Thoracic aorta (tissue), 2 donors: ENCODE measurements around the gene WEE1. TPM values are rescaled to one million over a fixed set of nuclear protein-coding genes. Genes with fewer than 3 reads are reported as not detected.

Experiments
- ATAC-seq: fragments of 150-250 bp; one replicate; pipeline ENCODE4 v1.8.0; 2017; ENCODE audit warnings: low read depth; ENCODE audit not compliant: insufficient number of reproducible peaks, low FRiP score
- DNase-seq: peaks from one replicate; pipeline ENCODE4 v3.0.0-alpha.2; 2020; ENCODE audit warnings: low spot score
- H3K27ac ChIP-seq, 2 donors: fragments of 200-600 bp; sonication (generic); 1 replicate in 1 of 2; 2 replicates in 1 of 2; pipeline ENCODE4 v1.5.1; 2016; ENCODE audit warnings: mild to moderate bottlenecking in 2 of 2, moderate library complexity in 2 of 2
- H3K27me3 ChIP-seq: fragments of 200-600 bp; sonication (generic); replicated peaks from 2 replicates; pipeline ENCODE4 v1.6.0; 2016; ENCODE audit warnings: mild to moderate bottlenecking; ENCODE audit not compliant: insufficient read depth
- H3K36me3 ChIP-seq: fragments of 200-600 bp; sonication (generic); one replicate; pipeline ENCODE4 v1.5.1; 2016
- H3K4me1 ChIP-seq, 2 donors: fragments of 200-600 bp; sonication (generic); 1 replicate in 1 of 2; 2 replicates in 1 of 2; pipeline versions ENCODE4 v1.5.1 to v1.6.0; 2016; ENCODE audit warnings: low read depth in 2 of 2, mild to moderate bottlenecking in 1 of 2; ENCODE audit not compliant: control insufficient read depth in 1 of 2
- H3K4me3 ChIP-seq: fragments of 200-600 bp; sonication (generic); 2 replicates; pipeline ENCODE4 v1.5.1; 2016; ENCODE audit warnings: mild to moderate bottlenecking
- H3K9me3 ChIP-seq: fragments of 200-600 bp; sonication (generic); 2 replicates; pipeline ENCODE4 v1.5.1; 2016
- total RNA-seq, 2 donors: library from RNA; depleted of rRNA; stranded (reverse); fragments of >200 nt; gene quantifications; one replicate each; pipeline versions ENCODE4 v1.1.0 to v1.2.3, GENCODE V29; 2016
- TF ChIP-seq, protein P1 (sequence below): fragments of 200-600 bp; sonication (generic); IDR thresholded peaks from one replicate; pipeline ENCODE4 v1.5.1; 2019; ENCODE audit warnings: antibody characterized with exemption

Gene WEE1
- total RNA-seq, 2 donors from 2014 or later = 36.9 to 44.3 TPM

DNA sequence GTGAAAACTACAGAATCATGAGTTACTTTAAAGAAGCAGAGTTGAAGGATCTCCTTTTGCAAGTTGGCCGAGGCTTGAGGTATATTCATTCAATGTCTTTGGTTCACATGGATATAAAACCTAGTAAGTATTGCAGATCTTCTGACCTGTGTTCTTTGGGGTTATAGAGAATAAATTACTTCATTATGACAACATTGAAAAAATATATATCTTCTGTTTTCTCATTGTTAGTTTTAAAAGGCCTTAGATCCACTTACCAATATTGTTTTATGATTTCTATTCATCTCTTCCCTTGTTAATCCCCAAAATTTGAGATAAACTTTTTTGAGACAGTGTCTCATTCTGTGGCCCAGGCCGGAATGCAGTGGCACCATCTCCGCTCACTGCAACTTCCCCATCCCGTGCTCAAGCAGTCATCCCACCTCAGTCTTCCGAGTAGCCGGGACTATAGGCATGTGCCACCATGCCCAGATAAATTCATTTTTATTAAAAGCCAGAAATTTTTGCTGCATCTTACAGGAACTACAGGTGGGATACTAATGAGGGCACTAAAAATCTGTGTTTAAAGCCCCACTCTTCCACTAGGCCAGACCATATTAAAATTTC is 8.2 kb downstream of the WEE1 start:
- H3K27ac ChIP-seq = no peak overlapping the region
- no peak overlapping the region for H3K4me3 ChIP-seq
- DNase-seq (no peak), ATAC-seq (no peak)
- peaks cover 45% of the 10 kb centered on the region for H3K36me3 ChIP-seq
- H3K4me1 ChIP-seq = peaks cover 0 to 11% of the 10 kb centered on the region in 2 donors
- TF ChIP-seq, protein P1, sequence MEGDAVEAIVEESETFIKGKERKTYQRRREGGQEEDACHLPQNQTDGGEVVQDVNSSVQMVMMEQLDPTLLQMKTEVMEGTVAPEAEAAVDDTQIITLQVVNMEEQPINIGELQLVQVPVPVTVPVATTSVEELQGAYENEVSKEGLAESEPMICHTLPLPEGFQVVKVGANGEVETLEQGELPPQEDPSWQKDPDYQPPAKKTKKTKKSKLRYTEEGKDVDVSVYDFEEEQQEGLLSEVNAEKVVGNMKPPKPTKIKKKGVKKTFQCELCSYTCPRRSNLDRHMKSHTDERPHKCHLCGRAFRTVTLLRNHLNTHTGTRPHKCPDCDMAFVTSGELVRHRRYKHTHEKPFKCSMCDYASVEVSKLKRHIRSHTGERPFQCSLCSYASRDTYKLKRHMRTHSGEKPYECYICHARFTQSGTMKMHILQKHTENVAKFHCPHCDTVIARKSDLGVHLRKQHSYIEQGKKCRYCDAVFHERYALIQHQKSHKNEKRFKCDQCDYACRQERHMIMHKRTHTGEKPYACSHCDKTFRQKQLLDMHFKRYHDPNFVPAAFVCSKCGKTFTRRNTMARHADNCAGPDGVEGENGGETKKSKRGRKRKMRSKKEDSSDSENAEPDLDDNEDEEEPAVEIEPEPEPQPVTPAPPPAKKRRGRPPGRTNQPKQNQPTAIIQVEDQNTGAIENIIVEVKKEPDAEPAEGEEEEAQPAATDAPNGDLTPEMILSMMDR = no peak
- H3K27me3 ChIP-seq = no peaks in the 10 kb centered on the region
- no peaks in the 10 kb centered on the region for H3K9me3 ChIP-seq

DNA sequence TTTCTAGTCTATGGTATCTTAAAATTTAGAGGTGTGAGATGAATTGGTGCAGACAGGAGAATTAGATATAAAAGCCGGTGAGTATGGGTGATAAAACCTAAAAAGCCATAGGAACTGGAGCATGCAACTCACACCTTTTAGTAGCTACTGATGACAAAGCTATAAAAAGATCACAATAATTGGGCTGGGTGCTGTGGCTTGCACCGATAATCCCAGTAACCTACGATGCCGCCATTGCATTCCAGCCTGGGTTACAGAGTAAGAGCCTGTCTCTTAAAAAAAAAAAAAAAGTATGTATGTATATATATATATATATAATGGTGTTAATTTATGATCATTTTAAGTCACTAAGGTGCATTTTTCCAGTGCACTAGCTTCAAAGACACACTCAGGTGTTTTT is 17.2 kb downstream of the WEE1 start:
- TF ChIP-seq, protein P1 = no peak
- Histone ChIP-seq H3K4me1 (no peaks in the 10 kb centered on the region), H3K27me3 (no peaks in the 10 kb centered on the region), H3K27ac (no peak overlapping the region), H3K9me3 (no peaks in the 10 kb centered on the region), H3K4me3 (no peak overlapping the region), H3K36me3 (peaks cover 25% of the 10 kb centered on the region)
- ATAC-seq = no peak
- no peak for DNase-seq

DNA sequence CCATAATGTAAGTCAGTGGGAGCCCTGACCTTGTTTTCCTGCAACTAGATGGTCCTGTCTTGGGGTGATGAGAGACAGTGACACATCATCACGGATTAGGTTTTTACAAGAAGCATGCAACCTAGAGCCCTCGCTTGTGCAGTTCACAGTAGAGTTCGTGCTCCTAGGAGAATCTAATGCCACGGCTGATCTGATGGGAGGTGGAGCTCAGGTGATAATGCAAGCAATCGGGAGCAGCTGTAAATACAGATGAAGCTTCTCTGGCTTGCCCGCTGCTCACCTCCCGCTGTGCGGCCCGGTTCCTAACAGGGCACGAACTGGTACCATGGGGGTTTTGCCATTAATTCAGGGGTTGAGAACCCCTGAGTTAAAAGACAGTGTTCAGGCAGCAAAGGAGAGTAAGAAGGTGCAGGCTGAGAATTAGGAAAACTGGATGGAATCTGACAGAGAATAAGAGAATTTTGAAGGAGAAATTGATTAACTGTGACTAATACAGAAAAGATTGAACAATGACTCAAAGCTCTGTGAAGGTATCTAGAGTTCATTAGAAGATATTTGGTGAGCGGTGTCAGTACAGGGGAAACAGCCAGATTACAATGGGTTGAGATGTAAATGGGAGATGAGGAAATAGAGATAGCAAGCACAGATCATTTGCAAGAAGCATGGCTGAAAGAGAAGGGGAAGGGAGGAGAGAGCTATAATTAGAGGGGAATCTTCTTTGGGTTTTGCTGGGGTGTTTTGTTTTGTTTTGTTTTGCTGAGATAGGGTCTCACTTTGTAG is 21.0 kb downstream of the WEE1 start:
- Histone ChIP-seq H3K9me3 (no peaks in the 10 kb centered on the region), H3K27me3 (no peaks in the 10 kb centered on the region), H3K4me3 (no peak overlapping the region), H3K27ac (no peak overlapping the region), H3K4me1 (no peaks in the 10 kb centered on the region), H3K36me3 (peaks cover 4% of the 10 kb centered on the region)
- DNase-seq (no peak), ATAC-seq (no peak)
- TF ChIP-seq, protein P1 = no peak

DNA sequence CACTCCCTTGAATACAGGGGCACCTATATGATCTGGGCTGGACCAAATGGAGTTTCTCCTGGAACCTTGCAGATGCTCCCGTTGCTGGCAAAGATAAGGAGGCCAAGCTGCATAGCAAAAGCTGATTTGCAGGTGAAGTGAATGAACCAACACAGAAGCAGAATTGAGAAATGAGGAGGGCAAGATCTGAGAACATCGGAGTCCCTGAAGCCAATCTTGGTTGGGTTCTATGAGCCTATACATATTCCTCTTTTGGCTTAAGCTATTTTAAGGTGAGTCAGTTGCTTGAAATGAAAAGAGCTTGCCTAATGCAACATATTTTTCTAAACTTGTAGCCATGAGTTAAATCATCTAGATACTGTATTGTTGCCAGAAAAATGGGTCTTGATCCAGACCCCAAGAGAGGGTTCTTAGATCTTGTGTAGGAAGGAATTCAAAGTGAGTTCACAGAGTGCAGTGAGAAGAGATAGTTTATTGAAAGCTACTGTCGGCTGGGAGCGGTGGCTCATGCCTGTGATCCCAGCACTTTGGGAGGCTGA is 23.5 kb downstream of the WEE1 start:
- no peak overlapping the region for H3K4me3 ChIP-seq
- H3K4me1 ChIP-seq = no peaks in the 10 kb centered on the region
- H3K9me3 ChIP-seq = no peaks in the 10 kb centered on the region
- no peak overlapping the region for H3K27ac ChIP-seq
- no peak for DNase-seq
- no peaks in the 10 kb centered on the region for H3K27me3 ChIP-seq
- H3K36me3 ChIP-seq = no peaks in the 10 kb centered on the region
- TF ChIP-seq, protein P1 = no peak
- ATAC-seq = no peak

DNA sequence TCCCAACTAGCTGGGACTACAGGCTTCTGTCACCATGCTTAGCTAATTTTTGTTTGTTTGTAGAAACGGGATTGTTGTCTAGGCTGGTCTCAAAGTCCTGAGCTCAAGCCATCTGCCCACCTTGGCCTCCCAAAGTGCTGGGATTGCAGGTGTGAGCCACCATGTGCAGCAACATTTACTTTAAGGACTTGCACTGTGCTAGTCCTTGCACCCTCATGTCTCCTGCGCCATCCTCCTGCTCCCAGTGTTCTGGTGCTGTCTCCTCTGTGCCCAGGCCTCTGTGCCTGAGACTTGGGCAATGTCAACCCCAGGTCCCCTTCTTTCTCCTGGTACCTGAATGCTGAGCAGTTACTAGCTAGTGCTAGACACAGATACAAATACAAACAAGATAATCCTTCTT is 26.7 kb downstream of the WEE1 start:
- ATAC-seq (no peak), DNase-seq (no peak)
- Histone ChIP-seq H3K9me3 (no peaks in the 10 kb centered on the region), H3K36me3 (no peaks in the 10 kb centered on the region), H3K4me1 (no peaks in the 10 kb centered on the region), H3K4me3 (no peak overlapping the region), H3K27ac (no peak overlapping the region), H3K27me3 (no peaks in the 10 kb centered on the region)
- TF ChIP-seq, protein P1 = no peak
